GM23248 (cell line): ENCODE results near the gene CSTPP1. TPM values are rescaled to one million over a fixed set of nuclear protein-coding genes. Genes with fewer than 3 reads are reported as not detected.

Experiments used
- DNase-seq: peaks from one replicate; pipeline ENCODE4 v3.0.0-alpha.2; 2015
- H2AFZ ChIP-seq: fragments of 200-600 bp; sonication (generic); 2 replicates; pipeline ENCODE4 v1.6.1; 2016; ENCODE audit warnings: antibody characterized with exemption
- H3F3A ChIP-seq: fragments of 200-600 bp; sonication (generic); 2 replicates; pipeline ENCODE4 v1.6.1; 2016; ENCODE audit warnings: mild to moderate bottlenecking, antibody characterized with exemption, mixed run types; ENCODE audit not compliant: insufficient read depth
- H3K27ac ChIP-seq: fragments of 200-600 bp; sonication (generic); 2 replicates; pipeline ENCODE4 v1.5.1; 2016; ENCODE audit warnings: mild to moderate bottlenecking
- H3K27me3 ChIP-seq: fragments of 200-600 bp; sonication (generic); replicated peaks from 2 replicates; pipeline ENCODE4 v1.6.1; 2016; ENCODE audit warnings: mild to moderate bottlenecking; ENCODE audit not compliant: insufficient read depth
- H3K36me3 ChIP-seq: fragments of 200-600 bp; sonication (generic); 2 replicates; pipeline ENCODE4 v1.6.1; 2016; ENCODE audit warnings: low read depth, mild to moderate bottlenecking
- H3K4me1 ChIP-seq: fragments of 200-600 bp; sonication (generic); 2 replicates; pipeline ENCODE4 v1.6.1; 2016; ENCODE audit warnings: mild to moderate bottlenecking; ENCODE audit not compliant: insufficient read depth
- H3K4me2 ChIP-seq: fragments of 200-600 bp; sonication (generic); one replicate; pipeline ENCODE4 v1.6.1; 2016; ENCODE audit warnings: mild to moderate bottlenecking; ENCODE audit not compliant: unreplicated experiment
- H3K4me3 ChIP-seq: fragments of 200-600 bp; sonication (generic); 2 replicates; pipeline ENCODE4 v1.5.1; 2016; ENCODE audit warnings: mild to moderate bottlenecking
- H3K79me2 ChIP-seq: fragments of 200-600 bp; sonication (generic); 2 replicates; pipeline ENCODE4 v1.6.1; 2016; ENCODE audit warnings: mild to moderate bottlenecking; ENCODE audit not compliant: insufficient read depth
- H3K9ac ChIP-seq: fragments of 200-600 bp; sonication (generic); 2 replicates; pipeline ENCODE4 v1.6.1; 2016; ENCODE audit warnings: mild to moderate bottlenecking
- H3K9me2 ChIP-seq: fragments of 200-600 bp; sonication (generic); 2 replicates; pipeline ENCODE4 v1.6.1; 2016; ENCODE audit warnings: mixed run types, mild to moderate bottlenecking, moderate library complexity; ENCODE audit not compliant: insufficient read depth
- H3K9me3 ChIP-seq: fragments of 200-600 bp; sonication (generic); one replicate; pipeline ENCODE4 v1.6.1; 2017; ENCODE audit warnings: low read depth
- H4K20me1 ChIP-seq: fragments of 200-600 bp; sonication (generic); 2 replicates; pipeline ENCODE4 v1.6.0; 2016; ENCODE audit not compliant: insufficient read depth
- EZH2 ChIP-seq: fragments of 200-600 bp; sonication (generic); IDR thresholded peaks from 2 replicates; pipeline ENCODE4 v1.6.1; 2018; ENCODE audit warnings: antibody characterized with exemption, mild to moderate bottlenecking; ENCODE audit not compliant: insufficient read depth, poor library complexity, severe bottlenecking
- EZH2phosphoT487 ChIP-seq: fragments of 200-600 bp; sonication (generic); IDR thresholded peaks from 2 replicates; pipeline ENCODE4 v1.6.1; 2018; ENCODE audit warnings: antibody characterized with exemption, moderate library complexity, mild to moderate bottlenecking, low read depth; ENCODE audit not compliant: insufficient read depth
- WGBS, 2 experiments: methylation state at CpG; one replicate each; pipeline ENCODE4 v1.1.6; 2015 to 2017; ENCODE audit warnings: low lambda C conversion rate in 2 of 2, low coverage in 1 of 2; ENCODE audit errors: missing lambda C conversion rate in 2 of 2; 5-methylcytosine and 5-hydroxymethylcytosine counted together
- in situ Hi-C: fragments of 300-500 bp; cut with MboI; formaldehyde crosslinking; loops from 2 replicates; pipeline ENCODE4 v1.15.0; 2020
- polyA plus RNA-seq: library from polyadenylated mRNA; unstranded; fragments of >200 nt; fragmentation: Nextera tagmentation; extraction: Ambion mirVana; gene quantifications from 2 replicates; pipeline ENCODE4 v1.2.1, GENCODE V29; 2016
- total RNA-seq: library from RNA; depleted of rRNA; stranded (reverse); fragments of >200 nt; shearing (Covaris generic); gene quantifications from 2 replicates; pipeline ENCODE4 v1.2.3, GENCODE V29; 2014

Gene CSTPP1
- total and polyA plus RNA-seq, 2 experiments from 2014 or later: 21.7 to 39.9 TPM

GRCh38 chr11:47164321-47164720, 227.8 kb downstream of the CSTPP1 start:
- H4K20me1 ChIP-seq: no peaks in the 10 kb centered on the region
- H3K27ac ChIP-seq: no peak overlapping the region
- DNase-seq: no peak
- H3K9ac ChIP-seq: no peak overlapping the region
- peaks cover 6% of the 10 kb centered on the region; the same call in 1 of the 2 replicates for H3F3A ChIP-seq
- no peak for TF ChIP-seq EZH2phosphoT487
- no peak for TF ChIP-seq EZH2
- 45 to 58% methylated on average over 4 of the region's 4 CpGs for WGBS, 2 experiments
- H3K4me2 ChIP-seq: no peak overlapping the region
- peaks cover 28% of the 10 kb centered on the region for H3K79me2 ChIP-seq
- H3K9me3 ChIP-seq: no peaks in the 10 kb centered on the region
- H3K9me2 ChIP-seq: no peaks in the 10 kb centered on the region
- peaks cover 19% of the 10 kb centered on the region; the same call in 1 of the 2 replicates for H3K36me3 ChIP-seq
- no peak overlapping the region for H2AFZ ChIP-seq
- no peak overlapping the region for H3K4me3 ChIP-seq
- in situ Hi-C loops: no loop called here
- H3K4me1 ChIP-seq: no peaks in the 10 kb centered on the region
- no peaks in the 10 kb centered on the region for H3K27me3 ChIP-seq

GRCh38 chr11:47165253-47165840, 228.8 kb downstream of the CSTPP1 start:
- Histone ChIP-seq H2AFZ (no peak overlapping the region), H3K4me1 (no peaks in the 10 kb centered on the region), H3K79me2 (peaks cover 38% of the 10 kb centered on the region), H3K9ac (no peak overlapping the region), H4K20me1 (no peaks in the 10 kb centered on the region), H3K36me3 (peaks cover 19% of the 10 kb centered on the region; the same call in 1 of the 2 replicates), H3F3A (peaks cover 6% of the 10 kb centered on the region; the same call in 1 of the 2 replicates), H3K9me2 (no peaks in the 10 kb centered on the region), H3K27ac (no peak overlapping the region), H3K4me2 (no peak overlapping the region), H3K4me3 (no peak overlapping the region), H3K9me3 (no peaks in the 10 kb centered on the region), H3K27me3 (no peaks in the 10 kb centered on the region)
- WGBS, 2 experiments: 86 to 87% methylated on average over 16 of the region's 16 CpGs
- no peak for DNase-seq
- in situ Hi-C loops: no loop called here
- TF ChIP-seq EZH2 (no peak), EZH2phosphoT487 (no peak)

- peaks cover 25% of the 10 kb centered on the region; the same call in 1 of the 2 replicates for H3K36me3 ChIP-seq
- DNase-seq: no peak
- no peak overlapping the region for H3K4me3 ChIP-seq
- no peaks in the 10 kb centered on the region for H3K27me3 ChIP-seq
- no peak overlapping the region for H2AFZ ChIP-seq
- H3K4me2 ChIP-seq: no peak overlapping the region
- 96 to 99% methylated on average over 5 of the region's 5 CpGs for WGBS, 2 experiments
- no peaks in the 10 kb centered on the region for H3K9me2 ChIP-seq
- no peaks in the 10 kb centered on the region for H3K9me3 ChIP-seq
- in situ Hi-C loops: no loop called here
- no peak overlapping the region for H3K27ac ChIP-seq
- H3K9ac ChIP-seq: no peak overlapping the region
- TF ChIP-seq EZH2phosphoT487 (no peak), EZH2 (no peak)
- no peaks in the 10 kb centered on the region for H4K20me1 ChIP-seq
- no peaks in the 10 kb centered on the region for H3K4me1 ChIP-seq
- peaks cover 48% of the 10 kb centered on the region for H3K79me2 ChIP-seq
- peaks cover 6% of the 10 kb centered on the region; the same call in 1 of the 2 replicates for H3F3A ChIP-seq
Observed at GRCh38 chr11:47166368-47166767, 229.8 kb downstream of the CSTPP1 start.

- Histone ChIP-seq H3K4me1 (peaks cover 10% of the 10 kb centered on the region; the same call in 1 of the 2 replicates), H3K36me3 (peaks cover 27% of the 10 kb centered on the region; the same call in 1 of the 2 replicates), H3K9me2 (no peaks in the 10 kb centered on the region), H3K79me2 (peaks cover 95% of the 10 kb centered on the region), H3K9ac (no peak overlapping the region), H2AFZ (no peak overlapping the region), H3K9me3 (no peaks in the 10 kb centered on the region), H3K4me3 (no peak overlapping the region), H4K20me1 (no peaks in the 10 kb centered on the region), H3F3A (no peaks in the 10 kb centered on the region), H3K27ac (no peak overlapping the region), H3K27me3 (no peaks in the 10 kb centered on the region), H3K4me2 (no peak overlapping the region)
- in situ Hi-C loops: no loop called here
- no peak for DNase-seq
- TF ChIP-seq EZH2phosphoT487 (no peak), EZH2 (no peak)
- 87 to 91% methylated on average over 16 of the region's 16 CpGs for WGBS, 2 experiments
Observed at GRCh38 chr11:47171061-47171838, 234.7 kb downstream of the CSTPP1 start.
